DND-41 (cell line): ENCODE results near the gene IL17B.

Source experiments
- ATAC-seq: fragments of 200-7000 bp; cut with Tn5 transposase; 3 replicates; pipeline ENCODE4 v1.9.1; 2021; ENCODE audit warnings: low read depth; ENCODE audit not compliant: insufficient read depth
- DNase-seq: peaks from one replicate; pipeline ENCODE4 v3.0.0-alpha.2; 2020
- H2AFZ ChIP-seq: 2 replicates; pipeline ENCODE4 v1.6.0; 2012; ENCODE audit warnings: low read depth, low read length
- H3K27ac ChIP-seq: 2 replicates; pipeline ENCODE4 v1.5.1; 2012; ENCODE audit warnings: low read length, inconsistent platforms
- H3K27me3 ChIP-seq: fragments of 200-600 bp; sonication (generic); 2 replicates; pipeline ENCODE4 v1.6.0; 2012; ENCODE audit warnings: low read length, mild to moderate bottlenecking, inconsistent platforms; ENCODE audit not compliant: insufficient read depth, poor library complexity
- H3K36me3 ChIP-seq: 2 replicates; pipeline ENCODE4 v1.5.1; 2012; ENCODE audit warnings: low read length, inconsistent platforms; ENCODE audit not compliant: insufficient read depth
- H3K4me1 ChIP-seq: 2 replicates; pipeline ENCODE4 v1.5.1; 2012; ENCODE audit warnings: mild to moderate bottlenecking, low read length; ENCODE audit not compliant: insufficient read depth
- H3K4me2 ChIP-seq: 2 replicates; pipeline ENCODE4 v1.6.0; 2012; ENCODE audit warnings: mild to moderate bottlenecking, moderate library complexity, low read length, inconsistent platforms; ENCODE audit not compliant: insufficient read depth
- H3K4me3 ChIP-seq, 2 experiments: fragments of 200-600 bp in 1 of 2; shearing (Covaris generic) in 1 of 2; 2 replicates each; pipeline ENCODE4 v1.5.1; 2012 to 2016; ENCODE audit warnings: inconsistent platforms in 2 of 2, low read length in 2 of 2, mild to moderate bottlenecking in 2 of 2, low read depth in 1 of 2, moderate library complexity in 1 of 2
- H3K79me2 ChIP-seq: 2 replicates; pipeline ENCODE4 v1.6.0; 2012; ENCODE audit warnings: low read length, inconsistent platforms; ENCODE audit not compliant: insufficient read depth
- H3K9ac ChIP-seq: 2 replicates; pipeline ENCODE4 v1.6.0; 2012; ENCODE audit warnings: low read depth, mild to moderate bottlenecking, inconsistent platforms, low read length, moderate library complexity
- H3K9me3 ChIP-seq: 2 replicates; pipeline ENCODE4 v1.5.1; 2012; ENCODE audit warnings: low read length, moderate library complexity, mild to moderate bottlenecking, inconsistent platforms; ENCODE audit not compliant: insufficient read depth, severe bottlenecking
- H4K20me1 ChIP-seq: 2 replicates; pipeline ENCODE4 v1.6.0; 2012; ENCODE audit warnings: low read length; ENCODE audit not compliant: insufficient read depth
- CTCF ChIP-seq: IDR thresholded peaks from 2 replicates; pipeline ENCODE4 v1.5.1; 2012; ENCODE audit warnings: borderline replicate concordance, low read length, moderate library complexity, mild to moderate bottlenecking; ENCODE audit not compliant: poor library complexity, severe bottlenecking; ENCODE audit errors: extremely low read depth
- EZH2 ChIP-seq: IDR thresholded peaks from 3 replicates; pipeline ENCODE4 v1.6.1; 2012; ENCODE audit warnings: borderline replicate concordance, low read depth, mild to moderate bottlenecking, moderate library complexity, low read length, inconsistent platforms; ENCODE audit not compliant: severe bottlenecking

IL17B gene

GRCh38 chr5:149409268-149409948, 30.3 kb upstream of the IL17B start:
- TF ChIP-seq CTCF: no peak
- no peak for TF ChIP-seq EZH2
- Histone ChIP-seq H2AFZ (no peak overlapping the region), H3K4me2 (no peak overlapping the region), H3K79me2 (no peaks in the 10 kb centered on the region), H3K9me3 (no peaks in the 10 kb centered on the region), H3K9ac (no peak overlapping the region), H3K36me3 (no peaks in the 10 kb centered on the region), H3K27me3 (peaks cover 13% of the 10 kb centered on the region), H3K4me1 (no peaks in the 10 kb centered on the region), H4K20me1 (no peaks in the 10 kb centered on the region), H3K4me3 (no peak overlapping the region), H3K27ac (no peak overlapping the region)
- DNase-seq: no peak
- no peak for ATAC-seq

GRCh38 chr5:149408252-149409099, 29.4 kb upstream of the IL17B start:
- ATAC-seq: no peak
- no peaks in the 10 kb centered on the region for H3K36me3 ChIP-seq
- no peak overlapping the region for H3K4me3 ChIP-seq
- no peaks in the 10 kb centered on the region for H3K79me2 ChIP-seq
- H3K9me3 ChIP-seq: no peaks in the 10 kb centered on the region
- H3K9ac ChIP-seq: no peak overlapping the region
- H2AFZ ChIP-seq: no peak overlapping the region
- no peak overlapping the region for H3K27ac ChIP-seq
- H3K4me1 ChIP-seq: no peaks in the 10 kb centered on the region
- no peak for DNase-seq
- H4K20me1 ChIP-seq: no peaks in the 10 kb centered on the region
- no peak for TF ChIP-seq EZH2
- no peak for TF ChIP-seq CTCF
- no peak overlapping the region for H3K4me2 ChIP-seq
- H3K27me3 ChIP-seq: peaks cover 13% of the 10 kb centered on the region

GRCh38 chr5:149407323-149408251, 28.5 kb upstream of the IL17B start:
- Histone ChIP-seq H3K27ac (no peak overlapping the region), H3K9me3 (no peaks in the 10 kb centered on the region), H3K4me1 (no peaks in the 10 kb centered on the region), H2AFZ (no peak overlapping the region), H3K9ac (no peak overlapping the region), H3K4me3 (no peak overlapping the region), H3K27me3 (peaks cover 13% of the 10 kb centered on the region), H3K4me2 (no peak overlapping the region), H3K79me2 (no peaks in the 10 kb centered on the region), H4K20me1 (no peaks in the 10 kb centered on the region), H3K36me3 (no peaks in the 10 kb centered on the region)
- ATAC-seq: no peak
- DNase-seq: no peak
- no peak for TF ChIP-seq EZH2
- no peak for TF ChIP-seq CTCF
